Hematopoietic multipotent progenitor cell treated with erythropoietin and hydrocortisone succinate and interleukin-3 and kit ligand, for 17 days (in vitro differentiated cells): ENCODE measurements around the gene TNNT1.
A peak's percentile ranks its signal among the peaks of the same experiment; 100 is the strongest.
"Not testable (repeated sequence)": the region's sequence is repeated elsewhere in the genome, so short reads cannot be mapped to it uniquely, and the experiment has no call there.

Experiments used
- DNase-seq: peaks from one replicate; pipeline ENCODE4 v3.0.0-alpha.2; 2015; ENCODE audit warnings: low spot score

Gene TNNT1, protein sequence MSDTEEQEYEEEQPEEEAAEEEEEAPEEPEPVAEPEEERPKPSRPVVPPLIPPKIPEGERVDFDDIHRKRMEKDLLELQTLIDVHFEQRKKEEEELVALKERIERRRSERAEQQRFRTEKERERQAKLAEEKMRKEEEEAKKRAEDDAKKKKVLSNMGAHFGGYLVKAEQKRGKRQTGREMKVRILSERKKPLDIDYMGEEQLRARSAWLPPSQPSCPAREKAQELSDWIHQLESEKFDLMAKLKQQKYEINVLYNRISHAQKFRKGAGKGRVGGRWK

DNA sequence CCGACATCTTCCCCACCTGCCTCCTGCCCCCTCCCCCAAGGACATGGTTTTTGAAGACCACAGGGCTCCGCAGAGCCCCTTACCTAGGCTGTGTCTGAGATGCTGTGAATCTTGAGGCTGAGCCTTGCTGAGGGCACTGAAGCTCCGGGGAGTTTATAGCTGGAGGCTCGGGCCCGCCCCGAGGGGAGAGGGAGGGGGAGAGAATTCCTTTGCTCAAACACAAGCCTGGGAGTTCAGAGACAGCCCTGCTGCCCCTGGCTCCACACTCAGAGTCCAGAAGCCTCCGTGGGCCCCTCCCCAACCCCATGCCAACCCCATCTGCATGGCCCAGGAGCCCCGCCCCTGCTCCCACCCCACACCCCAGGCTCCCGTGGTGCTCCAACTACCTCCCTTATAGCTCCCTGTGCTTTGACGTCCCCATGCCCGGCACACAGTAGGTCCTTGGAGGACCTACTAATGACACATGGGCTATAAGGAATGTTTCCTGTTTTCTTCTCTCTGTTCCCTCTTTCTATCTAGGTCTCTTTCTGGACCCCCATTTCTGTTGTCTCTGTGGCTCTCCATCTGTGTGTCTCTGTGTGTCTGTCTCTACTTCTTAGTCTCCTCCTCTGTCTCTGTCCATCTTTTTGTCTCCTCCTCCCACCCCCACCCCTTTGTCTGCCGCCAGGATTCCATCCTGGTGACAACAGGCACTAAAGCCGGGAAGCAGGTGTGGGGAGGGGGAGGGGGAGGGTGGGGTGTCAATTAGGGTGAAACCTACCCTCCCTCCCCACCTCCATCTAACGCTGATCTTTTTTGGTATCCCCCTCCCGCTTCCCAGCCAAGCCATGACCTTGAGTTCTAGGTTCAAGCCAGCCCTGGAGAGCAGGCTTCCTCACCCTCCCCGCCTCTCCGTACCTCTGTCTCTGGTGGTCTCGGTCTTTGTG, at the start of gene TNNT1:
TNNT1 (minus strand) TSS at position 129 of the 926 bp plus-strand sequence. CDS start 2,049 bp downstream, outside the sequence.
- DNase-seq = no peak

DNA sequence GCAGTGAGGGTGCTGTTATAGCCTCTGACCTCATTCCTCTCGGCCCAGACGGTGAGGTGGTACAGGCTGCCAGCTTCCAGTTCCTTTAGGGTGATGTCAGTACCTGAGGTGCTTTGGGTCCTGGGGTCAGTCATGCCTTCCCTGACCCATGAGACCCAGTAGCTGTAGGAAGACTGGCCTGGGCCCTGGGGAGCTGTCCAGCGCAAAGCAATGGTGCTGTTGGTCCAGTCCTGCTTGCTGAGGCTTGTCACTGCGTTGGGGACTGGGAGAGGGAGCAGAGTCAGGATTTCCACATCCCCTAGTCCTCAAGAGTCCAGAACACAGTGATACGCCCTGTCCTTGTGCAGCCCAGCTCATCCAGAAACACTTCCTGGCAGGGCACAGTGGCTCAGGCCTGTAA, 49.6 kb upstream of the TNNT1 start:
- no peak for DNase-seq

DNA sequence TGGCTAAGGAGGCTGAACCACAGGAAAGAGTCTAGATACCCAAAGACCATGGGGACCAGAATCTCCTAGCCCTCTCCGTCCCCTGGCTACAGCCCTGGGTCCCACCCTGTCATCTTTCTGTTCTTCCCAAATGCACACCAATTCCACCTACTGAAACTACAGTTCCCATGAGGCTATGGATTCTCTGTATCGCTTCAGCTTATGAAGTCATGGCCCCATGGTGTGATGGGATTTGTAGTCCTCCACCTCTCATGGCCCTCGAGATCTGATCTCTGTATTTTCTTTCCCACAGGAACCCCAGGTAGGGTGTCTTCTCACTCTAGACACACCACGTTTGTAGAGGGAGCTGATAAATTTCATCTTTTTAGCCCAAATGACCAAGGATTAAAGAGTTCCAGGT, 48.5 kb upstream of the TNNT1 start:
- peak; percentile 23 for DNase-seq

DNA sequence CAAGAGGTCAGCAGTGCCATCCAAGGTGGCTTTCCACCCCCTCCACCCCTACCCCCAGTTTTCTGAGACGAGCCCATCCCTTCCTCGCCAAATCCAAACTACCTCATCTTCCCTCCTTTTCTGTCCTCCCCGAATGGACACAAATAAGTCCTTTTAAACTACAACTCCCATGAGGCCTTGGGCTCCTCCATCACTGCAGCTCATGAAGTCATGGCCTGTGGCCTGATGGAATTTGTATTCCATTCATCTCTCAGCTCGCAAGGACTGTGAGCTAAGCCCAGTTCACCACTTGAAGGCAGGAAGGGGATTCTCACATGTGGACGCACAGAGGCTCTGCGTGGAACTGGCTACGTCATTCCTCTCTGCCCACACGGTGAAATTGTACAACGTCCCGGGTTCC, 47.8 kb upstream of the TNNT1 start:
- no peak for DNase-seq

DNA sequence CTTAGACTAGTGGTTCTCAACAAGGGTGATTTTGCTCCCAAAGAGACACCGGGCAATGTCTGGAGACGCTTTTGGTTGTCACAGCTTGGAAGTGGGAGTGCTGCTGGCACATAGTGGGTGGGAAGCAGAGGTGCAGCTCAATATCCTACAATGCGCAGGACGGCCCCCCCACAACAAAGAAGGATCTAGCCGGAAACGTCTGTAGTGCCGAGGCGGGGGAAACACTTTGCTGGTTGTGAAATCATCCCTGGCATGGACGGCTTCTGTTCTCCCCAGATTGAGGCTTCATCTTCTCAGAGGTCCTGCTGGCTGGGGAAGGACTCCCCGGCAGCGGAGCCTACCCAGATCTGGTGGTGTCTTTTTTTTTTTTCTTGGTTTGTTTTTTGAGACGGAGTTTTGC, 44.5 kb upstream of the TNNT1 start:
- no peak for DNase-seq

DNA sequence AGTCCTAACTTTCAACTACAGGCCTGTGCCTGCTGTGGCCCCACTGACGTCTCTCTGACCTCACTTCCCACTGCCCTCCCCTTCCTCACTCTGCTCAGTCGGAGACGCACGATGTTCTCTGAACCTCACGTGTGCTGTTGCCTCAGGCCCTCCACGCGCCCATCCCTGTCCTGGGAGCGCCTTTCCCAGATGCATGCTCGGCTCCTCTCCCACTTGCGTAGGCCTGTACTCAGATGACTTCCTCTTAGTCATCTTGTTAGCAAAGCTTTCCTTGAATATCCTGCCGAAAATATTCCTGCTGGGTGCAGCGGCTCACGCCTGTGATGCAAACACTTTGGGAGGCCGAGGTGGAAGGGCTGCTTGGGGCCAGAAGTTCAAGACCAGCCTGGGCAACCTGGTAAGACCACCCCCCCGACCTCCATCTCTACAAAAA, 40.4 kb upstream of the TNNT1 start:
- no peak for DNase-seq

DNA sequence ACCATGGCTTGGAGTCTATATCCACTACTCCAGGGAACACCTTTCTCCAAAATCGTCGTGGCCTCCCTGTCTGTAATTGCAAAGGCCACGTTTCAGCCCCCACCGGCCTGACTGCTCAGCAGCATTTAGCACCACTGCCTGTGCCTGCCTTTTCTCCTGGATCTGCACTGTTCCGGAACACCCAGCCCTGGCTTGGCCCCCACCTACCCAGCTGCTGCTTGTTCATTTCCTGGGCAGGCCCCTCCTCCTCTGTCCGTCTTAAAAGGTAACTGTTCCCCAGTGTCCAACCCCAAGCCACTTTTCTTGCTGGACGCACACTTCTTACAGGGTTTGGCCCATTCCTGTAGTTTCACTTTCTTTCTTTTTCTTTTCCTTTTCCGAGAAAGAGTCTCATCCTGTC, 39.6 kb upstream of the TNNT1 start:
- no peak for DNase-seq

DNA sequence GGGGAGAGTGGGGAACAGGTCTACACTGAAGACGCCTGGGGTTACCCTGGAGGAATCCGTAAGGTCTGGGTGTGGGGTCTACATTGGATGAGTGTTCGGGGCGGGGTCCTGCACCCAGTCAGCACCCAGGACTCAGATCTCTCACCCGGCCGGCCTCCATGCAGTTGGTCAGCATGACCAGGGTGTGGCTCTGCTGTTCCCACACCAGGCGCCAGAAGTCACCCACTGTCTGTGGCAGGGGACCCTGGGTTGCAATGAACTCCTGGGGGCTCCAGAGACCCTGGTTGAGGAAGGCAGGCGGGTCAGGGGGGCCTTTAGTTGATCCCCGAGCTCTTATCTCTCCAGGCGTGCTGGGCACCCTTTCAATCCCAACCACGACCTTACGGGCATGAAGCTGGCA, 37.1 kb upstream of the TNNT1 start:
- no peak for DNase-seq

DNA sequence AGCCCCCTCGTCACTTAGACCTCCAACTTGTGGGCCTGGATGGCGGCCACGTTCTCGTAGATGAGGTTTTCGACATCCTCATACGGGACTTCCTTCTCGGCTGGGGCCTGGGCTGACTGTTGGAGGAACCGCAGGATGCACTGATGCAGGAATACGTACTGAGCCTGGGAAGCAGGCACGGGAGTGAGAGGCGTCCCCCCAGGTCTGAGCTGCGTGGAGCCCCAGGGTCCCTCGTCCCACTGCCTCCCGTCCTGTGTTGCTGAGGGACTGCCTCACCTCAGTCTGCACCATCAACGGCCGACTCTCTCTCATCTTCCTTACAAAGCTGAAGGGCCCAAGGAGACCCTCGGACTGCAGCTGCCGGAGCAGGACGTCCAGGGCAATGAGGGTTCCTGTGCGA, 32.7 kb upstream of the TNNT1 start:
- no peak for DNase-seq

DNA sequence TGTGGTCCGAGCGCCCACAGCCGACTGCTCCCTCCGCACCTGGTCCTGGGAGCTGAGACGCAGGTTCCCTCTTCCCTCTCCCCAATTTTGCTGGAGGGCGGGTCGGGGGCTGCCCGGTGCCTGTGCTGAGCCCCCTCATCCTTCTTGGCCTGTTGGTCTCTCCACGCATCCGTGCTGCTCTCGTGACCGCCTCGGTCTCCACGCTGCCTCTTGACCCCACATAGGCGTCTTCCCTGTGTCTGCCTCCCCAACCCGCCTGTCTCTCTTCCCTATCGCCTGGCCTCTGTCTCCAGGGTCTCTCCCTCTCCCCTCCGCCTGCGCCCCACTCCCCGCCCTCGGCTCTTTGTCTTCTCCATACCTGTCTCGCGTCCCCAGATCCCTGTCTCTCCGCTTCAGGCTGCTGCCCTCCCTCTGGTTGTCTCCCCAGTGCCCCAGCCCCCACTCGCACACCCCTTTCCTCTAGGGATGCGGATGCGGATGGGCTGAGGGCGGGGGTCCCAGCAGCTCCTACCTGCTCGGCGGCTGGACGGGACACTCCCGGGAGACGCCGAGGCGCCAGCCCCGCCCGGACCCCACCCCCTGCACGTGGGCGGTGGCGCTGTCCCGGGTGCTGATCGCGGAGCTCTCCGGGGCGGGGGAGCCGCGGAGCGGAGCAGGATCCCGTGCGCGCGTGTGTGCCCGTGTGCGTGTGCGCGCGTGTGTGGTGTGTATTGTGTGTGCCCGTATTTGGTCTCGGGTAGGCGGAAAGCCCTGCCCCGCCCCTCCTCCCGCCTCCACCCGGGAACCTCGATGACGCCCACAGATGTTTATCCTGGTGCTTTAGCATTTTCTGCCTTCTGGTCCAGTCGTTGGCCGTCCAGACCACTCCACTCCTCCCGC, 30.8 kb upstream of the TNNT1 start, which contains the start of gene SYT5:
SYT5 (minus strand) TSS at position 684 of the 879 bp plus-strand sequence. CDS start 1,248 bp downstream, outside the sequence.
- no peak for DNase-seq

DNA sequence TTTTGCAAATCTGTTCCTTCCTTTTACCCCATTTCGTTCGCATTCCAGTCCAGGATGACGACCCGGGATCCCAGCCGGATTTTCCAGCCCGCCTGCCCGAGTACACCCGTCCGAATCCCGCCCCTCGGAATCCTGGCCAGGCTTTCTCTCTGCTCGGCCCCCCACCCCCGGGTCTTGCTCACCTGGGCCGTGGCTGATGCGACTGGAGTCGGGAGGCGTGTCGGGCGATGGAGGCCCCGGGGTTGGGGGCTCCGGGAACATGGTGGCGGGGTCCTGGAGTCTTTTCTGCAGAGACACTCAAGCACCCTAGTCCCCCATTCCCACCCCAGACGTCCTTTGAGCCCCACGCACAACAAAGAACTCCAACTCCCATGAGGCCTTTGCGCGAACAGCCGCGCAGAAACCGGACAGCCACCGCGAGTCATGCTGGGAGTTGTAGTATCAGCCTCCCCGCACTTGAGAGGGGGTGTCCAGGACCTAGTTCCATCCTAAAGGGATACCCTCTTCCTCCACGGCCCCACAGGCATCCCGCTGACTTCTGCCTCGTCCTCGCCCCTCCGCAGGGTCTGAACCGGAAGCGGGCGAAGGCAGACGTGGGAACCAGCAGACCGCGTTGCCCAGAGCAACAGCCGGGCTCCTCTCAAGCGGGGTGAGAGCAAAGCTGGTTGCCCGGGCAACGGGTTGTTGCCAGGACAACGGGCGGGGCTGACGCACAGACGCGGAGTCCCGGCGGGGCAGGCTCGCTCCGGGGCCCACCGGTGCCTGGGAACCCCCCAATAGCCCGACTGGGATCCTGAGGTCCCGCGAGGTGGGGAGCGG, 30.0 kb upstream of the TNNT1 start:
- peak; percentile 42 for DNase-seq

DNA sequence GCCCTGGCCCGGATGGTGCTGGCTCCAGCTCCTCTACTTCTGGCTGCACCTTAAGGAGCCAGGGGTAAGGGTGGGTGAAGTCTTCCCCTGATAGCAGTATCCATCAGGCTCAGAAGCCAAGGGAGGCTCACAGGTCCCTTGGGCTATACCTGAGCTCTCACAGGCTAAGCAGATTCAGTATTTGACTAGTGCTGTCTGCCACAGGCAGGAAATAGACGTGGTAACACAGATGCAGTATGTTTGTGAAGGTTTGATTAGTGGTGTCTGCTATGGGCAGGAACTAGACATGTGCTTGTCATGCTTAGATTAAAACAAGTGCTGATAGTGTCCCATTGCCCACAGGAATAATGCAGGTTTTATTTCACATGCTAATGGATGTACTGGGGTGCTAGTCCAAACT, 27.1 kb upstream of the TNNT1 start:
- DNase-seq = no peak

DNA sequence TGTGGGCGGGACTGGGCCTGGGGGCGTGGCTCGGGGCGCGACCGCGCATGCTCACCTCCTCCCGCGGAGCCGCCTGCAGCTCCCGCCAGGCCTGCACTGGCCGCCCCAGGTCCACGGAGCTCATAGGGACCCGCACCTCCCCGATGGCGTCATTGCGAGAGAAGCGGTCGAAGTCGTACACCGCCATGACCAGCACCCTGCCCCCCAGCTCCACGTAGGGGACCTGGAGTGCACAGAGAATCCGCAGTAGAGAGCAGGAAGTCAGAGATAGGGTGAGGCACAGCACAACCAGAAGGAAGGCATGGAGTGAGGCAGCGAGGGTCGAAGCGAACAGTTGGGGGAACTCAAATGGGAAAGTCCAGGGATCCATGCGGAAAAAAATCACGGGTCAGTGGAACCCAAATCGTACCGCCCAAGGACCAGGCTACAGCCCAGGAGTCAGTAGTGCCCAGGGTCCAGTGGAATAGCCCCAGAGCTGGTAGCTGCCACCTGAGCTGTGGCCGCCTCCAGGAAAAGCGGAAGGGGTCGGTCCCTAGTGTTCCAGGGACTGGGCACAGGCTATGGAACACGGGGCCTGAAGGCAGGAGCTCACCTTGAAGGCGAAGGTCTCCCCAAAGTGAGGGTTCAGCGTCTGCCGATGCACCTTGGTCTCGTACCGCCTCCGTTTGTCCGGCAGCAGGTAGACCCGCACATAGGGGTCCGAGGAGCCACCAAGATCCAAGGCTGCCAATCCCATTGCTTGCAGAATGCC, 26.3 kb upstream of the TNNT1 start:
- DNase-seq = no peak

DNA sequence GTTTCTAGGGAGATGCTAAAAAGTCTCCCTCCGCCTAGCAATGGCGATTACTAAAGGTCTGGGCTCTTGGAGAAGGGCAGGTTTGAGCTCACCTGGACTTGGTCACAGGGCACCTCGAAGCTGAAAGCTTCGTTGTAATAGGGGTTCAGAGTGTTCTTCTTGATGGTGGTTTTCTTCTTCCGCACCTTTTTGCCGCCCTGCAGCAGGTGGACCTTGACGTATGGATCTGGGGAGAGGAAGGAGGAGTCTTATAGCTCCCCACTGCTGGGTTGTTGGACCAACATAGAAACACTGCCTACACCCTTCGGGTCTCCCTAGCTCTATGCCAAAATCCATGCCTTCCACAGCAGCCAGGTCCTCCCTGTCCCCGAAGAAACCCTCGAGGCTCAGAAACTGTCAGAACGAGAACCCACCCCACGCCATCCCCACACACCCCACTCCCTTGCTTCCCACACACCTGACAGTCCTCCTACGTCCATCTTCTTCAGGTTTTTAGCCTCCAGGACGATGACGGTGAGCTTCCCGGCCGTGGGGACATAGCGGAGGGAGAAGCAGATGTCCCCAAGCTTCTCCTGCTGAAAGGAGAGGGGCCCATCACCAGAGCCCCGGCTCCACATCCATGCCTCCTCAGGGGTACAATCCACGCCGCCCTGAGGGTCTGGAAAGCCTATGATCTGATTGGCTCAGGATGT, 25.6 kb upstream of the TNNT1 start:
- no peak for DNase-seq

DNA sequence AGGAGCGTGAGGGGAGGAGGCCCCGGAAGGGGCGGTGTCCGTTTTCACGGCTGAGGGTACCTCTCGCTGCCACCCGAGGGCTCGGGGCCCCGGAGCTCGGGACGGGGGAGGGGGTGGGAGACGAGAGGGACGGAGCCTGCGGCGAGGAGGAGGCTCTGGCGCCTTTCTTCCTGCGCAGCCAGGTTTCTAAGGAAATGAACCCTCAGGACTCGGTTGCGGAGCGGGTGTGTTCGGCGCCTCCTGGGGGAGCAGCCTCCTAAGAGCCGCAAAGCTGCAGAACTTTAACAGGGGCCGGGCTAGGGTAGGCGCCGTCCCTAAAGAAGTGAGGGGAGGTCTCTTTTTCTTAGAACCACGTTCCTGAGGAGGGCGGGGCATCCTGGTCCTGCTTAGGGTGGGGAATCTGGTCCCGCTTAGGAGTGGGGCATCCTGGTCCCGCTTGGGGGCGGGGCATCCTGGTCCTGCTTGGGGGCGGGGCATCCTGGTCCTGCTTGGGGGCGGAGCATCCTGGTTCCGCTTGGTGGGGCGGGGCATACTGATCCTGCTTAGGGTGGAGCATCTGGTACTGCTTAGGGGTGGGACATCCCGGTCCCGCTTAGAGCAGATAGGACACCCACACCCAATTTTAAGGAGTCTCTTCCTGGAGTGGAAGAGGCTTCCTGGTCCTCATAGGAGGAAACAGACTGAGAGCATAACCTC, 24.9 kb upstream of the TNNT1 start:
- peak; percentile 64 for DNase-seq

DNA sequence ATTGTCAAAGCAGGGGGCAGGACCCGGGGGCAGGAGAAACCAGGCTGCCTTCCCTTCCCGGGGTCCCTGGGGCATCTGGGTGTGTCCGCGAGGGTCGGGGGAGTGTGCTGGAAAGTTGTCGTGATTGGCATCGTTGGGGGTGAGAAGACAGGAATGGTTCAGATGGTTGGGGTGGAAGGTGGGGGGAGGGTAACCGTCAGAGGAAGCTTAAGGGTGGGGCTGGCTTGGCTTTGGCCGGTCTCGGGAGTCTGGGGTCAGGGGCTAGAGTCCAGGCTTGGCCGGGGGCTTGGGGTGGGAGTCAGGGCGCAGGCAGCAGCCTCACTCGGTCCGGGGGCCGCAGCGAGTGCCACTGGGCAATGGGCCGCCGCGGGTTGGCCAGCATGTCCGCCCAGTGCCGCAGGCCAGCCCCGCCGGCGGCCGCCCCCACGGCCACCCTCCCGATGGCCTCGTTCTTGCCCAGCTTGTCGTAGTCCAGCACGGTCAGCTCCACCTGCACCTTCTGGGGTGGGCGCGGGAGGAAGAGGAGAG, 24.2 kb upstream of the TNNT1 start:
- no peak for DNase-seq

DNA sequence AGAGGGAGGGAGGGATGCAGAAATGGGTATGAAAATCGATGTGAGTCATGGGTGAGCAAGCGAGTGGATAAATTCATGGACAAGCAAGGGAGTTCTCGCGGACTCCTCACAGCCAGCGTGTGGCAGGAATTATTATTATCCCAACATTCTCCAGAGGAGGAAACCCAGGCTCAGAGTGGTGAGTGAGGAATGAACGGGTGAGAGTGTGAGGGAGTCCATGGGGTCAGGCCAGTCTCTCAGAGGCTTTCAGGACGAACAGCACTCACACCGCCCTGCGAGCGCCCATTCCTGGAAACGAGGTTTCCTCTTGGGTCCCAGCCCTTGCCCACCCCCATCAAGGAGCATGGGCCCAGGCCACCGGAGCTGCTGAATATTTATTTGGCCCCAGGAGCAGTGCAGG, 23.7 kb upstream of the TNNT1 start:
- no peak for DNase-seq

DNA sequence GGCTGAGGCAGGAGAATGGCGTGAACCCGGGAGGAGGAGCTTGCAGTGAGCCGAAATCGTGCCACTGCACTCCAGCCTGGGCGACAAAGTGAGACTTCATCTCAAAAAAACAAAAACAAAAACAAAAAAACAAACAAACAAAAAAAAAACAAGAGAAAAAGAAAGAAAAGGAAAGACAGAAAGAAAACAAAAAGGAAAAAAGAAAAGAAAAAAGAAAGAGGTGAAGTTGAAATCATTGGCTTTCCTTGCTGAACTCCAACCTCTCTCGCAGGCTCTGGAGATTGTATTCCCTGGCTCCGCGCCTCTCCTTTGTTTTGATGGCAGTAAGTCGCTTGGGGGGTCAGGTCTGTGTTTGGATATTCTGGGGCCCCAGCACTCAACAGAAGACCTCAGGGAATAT, 23.3 kb upstream of the TNNT1 start:
- not testable (repeated sequence) for DNase-seq

DNA sequence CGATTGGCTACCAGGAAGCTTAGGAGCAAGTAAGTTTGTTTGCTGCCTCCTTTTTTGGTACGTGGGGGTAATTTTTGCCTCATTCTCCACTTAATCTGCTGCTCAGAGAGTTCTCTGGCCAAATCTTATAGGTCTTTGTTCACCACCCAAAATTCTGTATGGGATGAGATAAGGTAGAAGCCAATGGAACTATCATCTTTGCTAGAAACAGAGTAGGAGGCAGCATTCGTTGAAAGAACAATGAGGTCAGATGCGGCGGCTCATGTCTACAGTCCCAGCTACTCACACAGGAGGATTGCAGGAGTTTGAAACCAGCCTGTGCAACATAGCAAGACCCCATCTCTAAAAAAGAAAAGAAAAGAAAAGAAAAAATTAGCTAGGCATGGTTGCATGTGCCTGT, 22.4 kb upstream of the TNNT1 start:
- no peak for DNase-seq
